HUES48 (cell line): Measurements from ENCODE around the gene NHSL2.

Source experiments
- H3K27ac ChIP-seq: one replicate; pipeline ENCODE4 v1.7.0; 2013; ENCODE audit warnings: low read depth, low read length, inconsistent platforms
- H3K27me3 ChIP-seq: 2 replicates; pipeline ENCODE4 v1.6.1; 2013; ENCODE audit warnings: mild to moderate bottlenecking, low read length; ENCODE audit not compliant: control insufficient read depth, insufficient read depth
- H3K36me3 ChIP-seq: 2 replicates; pipeline ENCODE4 v1.6.1; 2013; ENCODE audit warnings: low read length; ENCODE audit not compliant: control insufficient read depth, insufficient read depth
- H3K4me1 ChIP-seq: 2 replicates; pipeline ENCODE4 v1.6.1; 2013; ENCODE audit warnings: mild to moderate bottlenecking, low read length; ENCODE audit not compliant: control insufficient read depth, insufficient read depth
- H3K4me3 ChIP-seq: 2 replicates; pipeline ENCODE4 v1.5.1; 2013; ENCODE audit warnings: mild to moderate bottlenecking, low read depth, low read length
- H3K9ac ChIP-seq: 2 replicates; pipeline ENCODE4 v1.6.1; 2013; ENCODE audit warnings: mild to moderate bottlenecking, low read depth, low read length, moderate library complexity
- H3K9me3 ChIP-seq: 2 replicates; pipeline ENCODE4 v1.6.1; 2013; ENCODE audit warnings: low read length; ENCODE audit not compliant: control insufficient read depth, insufficient read depth

Gene NHSL2

DNA sequence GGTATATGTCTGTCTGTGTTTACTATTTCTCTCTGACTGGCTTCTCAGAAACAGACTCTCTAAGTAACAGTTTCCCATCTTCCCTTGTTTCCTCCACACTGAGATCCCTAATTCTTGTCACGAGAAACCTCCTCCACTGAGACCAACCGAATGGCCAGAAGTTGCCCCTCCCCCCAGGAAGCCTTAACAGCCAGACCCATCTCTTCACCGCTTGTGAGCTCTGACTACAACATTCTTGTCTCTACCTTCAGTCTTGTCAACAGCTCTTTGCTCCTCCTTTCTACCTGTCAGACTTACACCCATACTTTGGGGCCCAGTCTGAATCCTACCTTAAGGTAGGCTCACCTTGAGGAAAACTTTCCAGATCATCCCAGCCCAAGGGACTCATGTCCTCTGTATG is 90.8 kb downstream of the NHSL2 start:
- Histone ChIP-seq H3K27me3 (no peaks in the 10 kb centered on the region), H3K36me3 (no peaks in the 10 kb centered on the region), H3K4me3 (no peak overlapping the region), H3K9ac (no peak overlapping the region), H3K4me1 (peaks cover 30% of the 10 kb centered on the region), H3K27ac (peak overlapping the region; percentile 51), H3K9me3 (peaks cover under 1% of the 10 kb centered on the region; the same call in 1 of the 2 replicates)

DNA sequence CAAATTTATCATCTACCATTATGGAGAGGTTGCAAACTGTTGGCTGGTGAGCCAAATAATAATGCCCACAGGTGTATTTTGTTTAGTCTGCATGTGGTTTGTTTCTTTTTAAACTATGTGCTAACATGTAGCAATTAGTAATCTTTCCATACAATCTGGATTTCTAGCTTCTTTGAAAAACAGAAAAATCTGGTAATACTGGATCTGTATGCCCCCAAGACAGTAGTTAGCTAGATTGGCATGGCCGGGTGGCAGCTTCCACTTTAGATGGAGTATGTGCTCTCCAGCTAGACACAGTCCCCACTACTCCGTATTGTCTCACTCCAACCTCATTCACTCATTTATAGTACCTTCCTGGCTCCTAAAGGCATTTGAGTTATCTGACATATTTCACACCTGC is 91.3 kb downstream of the NHSL2 start:
- no peak overlapping the region for H3K9ac ChIP-seq
- H3K27ac ChIP-seq: peak overlapping the region; percentile 51
- no peaks in the 10 kb centered on the region for H3K36me3 ChIP-seq
- H3K4me3 ChIP-seq: no peak overlapping the region
- no peaks in the 10 kb centered on the region; the same call in none of the 2 replicates for H3K9me3 ChIP-seq
- H3K27me3 ChIP-seq: no peaks in the 10 kb centered on the region
- H3K4me1 ChIP-seq: peaks cover 28% of the 10 kb centered on the region

DNA sequence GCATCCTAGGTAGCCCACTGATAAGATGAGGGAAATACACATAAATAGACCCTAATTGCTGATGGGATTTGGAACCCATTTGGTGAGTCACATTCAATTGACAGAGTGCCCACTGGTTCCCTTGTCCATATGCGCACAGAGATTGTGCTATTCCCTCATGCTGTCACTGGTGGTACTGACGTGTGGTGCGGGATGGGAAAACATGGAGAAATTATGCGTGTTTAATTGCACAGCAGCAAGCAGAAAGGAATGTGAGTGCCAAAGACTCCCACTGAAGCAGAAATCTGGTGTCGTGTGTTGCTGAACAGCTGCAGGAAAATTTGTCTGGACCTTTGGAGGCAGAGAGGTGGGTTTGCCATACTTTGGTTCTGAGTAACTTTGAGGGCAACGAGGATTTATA is 92.2 kb downstream of the NHSL2 start:
- Histone ChIP-seq H3K36me3 (no peaks in the 10 kb centered on the region), H3K4me1 (peaks cover 23% of the 10 kb centered on the region), H3K27me3 (no peaks in the 10 kb centered on the region), H3K27ac (no peak overlapping the region), H3K9me3 (no peaks in the 10 kb centered on the region; the same call in none of the 2 replicates), H3K9ac (no peak overlapping the region), H3K4me3 (no peak overlapping the region)

DNA sequence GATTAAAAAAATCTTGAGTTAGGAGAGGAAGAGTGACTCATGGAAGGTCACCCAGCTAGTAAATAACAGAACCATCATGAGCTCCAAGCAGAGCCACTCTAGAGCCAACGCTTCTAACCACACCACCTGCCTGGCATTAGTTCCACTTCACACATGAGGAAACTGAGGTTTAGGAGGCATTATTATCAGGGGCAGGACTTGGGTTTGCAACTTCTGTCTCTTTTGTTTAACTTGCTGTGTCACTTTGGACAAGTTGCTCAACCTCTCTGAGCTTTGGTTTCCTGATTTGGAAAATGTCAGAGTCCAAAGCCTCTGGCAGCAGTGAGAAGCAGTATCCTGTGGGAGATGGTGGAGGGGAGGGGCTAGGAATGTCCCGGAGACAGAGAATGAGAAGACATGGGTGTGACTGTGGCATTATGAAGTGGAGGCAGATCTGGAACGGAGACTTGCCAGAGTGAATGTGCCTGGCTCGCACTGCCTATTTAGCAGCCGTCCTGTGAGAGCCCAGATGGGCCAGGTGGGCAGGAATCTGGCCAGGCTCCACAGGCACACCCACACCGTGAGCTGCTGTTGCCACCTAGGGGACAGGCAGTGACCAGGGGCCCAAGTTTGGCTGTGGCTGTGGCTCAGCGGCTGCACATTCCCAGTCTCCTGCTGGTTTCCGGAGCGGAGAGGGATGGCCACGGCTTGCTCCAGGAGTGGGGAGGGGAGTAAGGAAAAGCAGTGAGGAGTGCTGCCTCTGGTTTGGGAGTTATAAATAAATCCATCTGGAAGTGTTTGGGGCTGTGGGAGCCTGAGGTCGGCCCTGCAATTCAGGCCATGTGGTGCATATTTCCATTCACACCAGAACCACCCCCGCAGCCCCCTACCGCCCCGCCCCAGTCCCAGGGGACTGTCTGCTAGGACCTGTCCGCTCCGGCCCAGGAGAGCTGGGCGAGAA is 93.4 kb downstream of the NHSL2 start:
- no peaks in the 10 kb centered on the region; the same call in none of the 2 replicates for H3K9me3 ChIP-seq
- peak overlapping the region; percentile 69 for H3K27ac ChIP-seq
- H3K4me3 ChIP-seq: peak overlapping the region; percentile 35; the same call in 1 of the 2 replicates
- no peaks in the 10 kb centered on the region for H3K36me3 ChIP-seq
- H3K27me3 ChIP-seq: no peaks in the 10 kb centered on the region
- no peak overlapping the region for H3K9ac ChIP-seq
- peaks cover 23% of the 10 kb centered on the region for H3K4me1 ChIP-seq

DNA sequence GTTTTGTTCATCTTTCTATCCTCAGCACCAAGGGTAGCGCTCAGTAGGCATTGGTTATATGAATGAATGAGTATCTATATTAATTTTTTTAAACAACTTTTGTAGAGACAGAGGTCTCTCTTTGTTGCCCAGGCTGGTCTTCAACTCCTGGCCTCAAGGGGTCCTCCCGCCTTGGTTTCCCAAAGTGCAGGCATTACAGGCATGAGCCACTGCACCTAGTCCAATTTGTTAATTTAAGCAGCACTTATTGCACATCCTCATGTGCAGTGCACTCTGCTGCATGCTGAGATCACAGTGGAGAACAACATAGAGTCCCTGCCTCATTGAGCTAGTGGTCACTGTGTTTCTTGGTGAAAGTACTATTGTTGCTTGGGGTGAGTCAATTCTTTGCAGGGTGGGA is 94.4 kb downstream of the NHSL2 start:
- H3K9me3 ChIP-seq: peaks cover 3% of the 10 kb centered on the region
- no peak overlapping the region for H3K4me3 ChIP-seq
- no peak overlapping the region for H3K9ac ChIP-seq
- H3K36me3 ChIP-seq: no peaks in the 10 kb centered on the region
- peaks cover 23% of the 10 kb centered on the region for H3K4me1 ChIP-seq
- H3K27ac ChIP-seq: no peak overlapping the region
- no peaks in the 10 kb centered on the region for H3K27me3 ChIP-seq

DNA sequence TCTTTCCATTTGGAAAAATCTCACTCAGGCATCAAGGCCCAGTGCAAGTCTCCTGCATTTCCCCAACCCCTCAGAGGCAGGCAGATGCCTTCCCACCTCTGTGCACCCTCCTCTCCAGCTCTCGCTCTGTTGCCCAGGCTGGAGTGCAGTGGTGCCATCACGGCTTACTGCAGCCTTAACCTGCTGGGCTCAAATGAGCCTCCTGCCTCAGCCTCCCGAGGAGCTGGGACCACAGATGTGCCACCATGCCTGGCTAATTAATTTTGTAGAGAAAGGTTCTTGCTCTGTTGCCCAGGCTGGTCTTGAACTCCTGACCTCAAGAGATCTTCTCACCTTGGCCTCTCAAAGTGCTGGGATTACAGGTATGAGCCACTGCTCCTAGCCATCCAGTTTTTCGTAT is 95.8 kb downstream of the NHSL2 start:
- Histone ChIP-seq H3K9me3 (peaks cover 5% of the 10 kb centered on the region), H3K36me3 (no peaks in the 10 kb centered on the region)

DNA sequence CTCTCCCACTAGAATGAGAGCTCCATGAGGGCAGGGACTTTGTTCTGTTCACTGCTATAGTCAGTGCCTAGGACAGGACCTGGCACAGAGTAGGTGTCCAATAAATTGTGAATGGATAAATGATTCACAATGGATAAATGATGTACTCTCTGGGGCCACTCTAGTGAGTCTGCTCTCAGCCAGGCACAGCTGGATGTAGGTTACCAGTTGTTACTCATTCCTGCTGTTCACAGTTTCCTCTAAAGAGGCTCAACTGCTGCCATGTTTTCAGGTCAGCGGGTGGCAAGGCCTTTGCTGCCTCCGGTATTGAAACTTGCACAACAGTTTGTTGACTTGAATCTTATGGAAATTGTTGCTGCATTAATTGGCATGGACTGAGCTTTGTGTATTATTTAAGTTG is 99.1 kb downstream of the NHSL2 start:
- H3K27me3 ChIP-seq: no peaks in the 10 kb centered on the region
- no peak overlapping the region for H3K4me3 ChIP-seq
- no peaks in the 10 kb centered on the region for H3K36me3 ChIP-seq
- H3K27ac ChIP-seq: no peak overlapping the region
- H3K9ac ChIP-seq: no peak overlapping the region
- H3K9me3 ChIP-seq: peaks cover 12% of the 10 kb centered on the region
- peaks cover 5% of the 10 kb centered on the region; the same call in 1 of the 2 replicates for H3K4me1 ChIP-seq

More for the DNA sequence above, 95.8 kb downstream of the NHSL2 start:
- Histone ChIP-seq H3K4me3 (no peak overlapping the region), H3K27me3 (no peaks in the 10 kb centered on the region), H3K4me1 (peaks cover 18% of the 10 kb centered on the region), H3K27ac (no peak overlapping the region), H3K9ac (no peak overlapping the region)

DNA sequence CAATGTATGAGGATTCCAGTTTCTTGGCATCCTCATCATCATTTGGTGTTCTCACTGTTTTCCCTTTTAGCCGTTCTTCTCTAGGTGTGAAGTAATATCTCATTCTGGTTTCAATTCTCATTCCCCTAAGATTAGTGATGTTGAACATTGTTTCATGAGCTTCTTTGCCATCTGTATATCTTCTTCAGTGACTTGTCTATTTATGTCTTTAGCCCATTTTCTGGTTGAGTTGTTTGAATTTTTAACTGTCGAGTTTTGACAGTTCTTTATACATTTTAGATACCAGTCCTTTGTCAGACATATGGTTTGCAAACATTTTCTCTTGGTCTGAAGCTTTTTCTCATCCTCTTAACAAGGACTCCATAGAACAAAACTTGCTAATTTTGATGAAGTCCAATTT is 101.1 kb downstream of the NHSL2 start:
- Histone ChIP-seq H3K4me3 (no peak overlapping the region), H3K27me3 (no peaks in the 10 kb centered on the region), H3K9me3 (peaks cover 12% of the 10 kb centered on the region), H3K9ac (no peak overlapping the region), H3K4me1 (no peaks in the 10 kb centered on the region), H3K36me3 (no peaks in the 10 kb centered on the region), H3K27ac (no peak overlapping the region)

DNA sequence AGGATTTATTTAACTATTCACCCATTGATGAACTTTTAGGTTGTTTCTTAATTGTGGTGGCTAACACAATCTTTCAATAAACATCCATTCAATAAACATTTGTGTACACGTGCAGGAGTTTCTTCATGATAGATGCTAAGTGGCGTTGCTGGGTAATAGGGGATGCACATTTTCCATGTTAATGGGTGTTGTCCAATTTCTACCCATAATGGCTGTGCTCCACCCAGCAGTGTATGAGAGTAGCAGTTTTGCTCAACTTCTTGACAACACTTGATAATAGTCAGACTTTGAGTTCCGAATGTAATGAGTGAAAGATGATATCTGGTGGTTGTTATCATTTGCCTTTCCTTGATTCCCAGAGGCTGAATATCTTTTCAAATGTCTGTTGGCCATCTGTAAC is 104.7 kb downstream of the NHSL2 start:
- peaks cover 14% of the 10 kb centered on the region for H3K27me3 ChIP-seq

DNA sequence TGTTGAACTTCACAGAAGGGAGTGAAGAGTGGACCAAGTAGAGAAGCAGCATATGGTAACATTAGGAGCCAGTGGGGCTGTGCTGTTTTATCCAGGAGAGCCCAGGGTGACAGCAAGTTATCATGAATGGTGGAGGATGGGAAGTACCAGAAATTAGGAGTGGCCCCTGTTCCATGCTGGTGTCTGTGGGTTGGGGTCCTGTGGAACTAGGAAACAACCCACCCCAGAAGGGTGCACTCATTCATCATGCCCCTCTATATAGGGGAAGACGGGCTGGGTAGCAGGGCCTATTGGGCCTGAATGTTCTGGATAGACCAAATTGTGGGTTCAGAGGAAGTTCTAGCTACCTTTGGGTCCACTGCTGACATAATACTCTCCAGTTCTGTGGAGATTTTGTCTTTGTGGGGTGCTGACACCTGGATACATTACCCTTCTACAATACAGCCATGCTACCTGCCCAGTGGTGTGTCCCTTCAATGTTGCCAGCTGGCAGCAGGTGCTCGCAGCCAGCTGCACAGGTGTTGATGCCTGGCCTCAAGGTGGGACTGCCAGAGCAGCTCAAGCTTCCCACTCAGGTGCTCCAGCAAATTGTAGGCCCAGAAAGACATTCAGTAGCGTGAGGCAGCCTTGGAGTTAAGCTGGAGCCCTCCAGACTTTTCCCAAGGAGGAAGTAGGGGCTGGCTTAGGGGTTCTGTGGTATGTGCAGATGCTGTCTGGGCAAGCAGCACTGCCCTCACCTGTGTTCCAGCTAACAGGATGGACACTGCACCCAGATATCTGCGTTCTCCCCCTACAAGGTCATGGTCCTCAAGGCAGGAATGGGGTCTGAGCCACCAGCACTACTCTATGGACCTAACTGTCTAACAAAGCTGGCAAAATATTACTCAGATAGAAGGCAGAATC is 106.5 kb downstream of the NHSL2 start:
- Histone ChIP-seq H3K27ac (no peak overlapping the region), H3K9me3 (peaks cover 13% of the 10 kb centered on the region), H3K4me3 (no peak overlapping the region), H3K27me3 (peaks cover 14% of the 10 kb centered on the region), H3K36me3 (no peaks in the 10 kb centered on the region), H3K9ac (no peak overlapping the region), H3K4me1 (peaks cover 6% of the 10 kb centered on the region; the same call in 1 of the 2 replicates)

More for the DNA sequence above, 104.7 kb downstream of the NHSL2 start:
- Histone ChIP-seq H3K4me1 (peaks cover 6% of the 10 kb centered on the region; the same call in 1 of the 2 replicates), H3K4me3 (no peak overlapping the region), H3K27ac (no peak overlapping the region), H3K9ac (no peak overlapping the region), H3K36me3 (no peaks in the 10 kb centered on the region), H3K9me3 (peaks cover 9% of the 10 kb centered on the region)
